Smooth muscle cell (in vitro differentiated cells): ENCODE data around the gene ANKRD23. TPM values are rescaled to one million over a fixed set of nuclear protein-coding genes. Genes with fewer than 3 reads are reported as not detected.

ENCODE experiments used
- DNase-seq: peaks from one replicate; lab custom pipeline; 2025; ENCODE audit not compliant: unreplicated experiment; lab: John Stamatoyannopoulos, UW
- H2AFZ ChIP-seq: fragments of 200-600 bp; sonication (generic); 2 replicates; pipeline ENCODE4 v1.6.0; 2016; ENCODE audit warnings: antibody characterized with exemption, low read depth, mild to moderate bottlenecking
- H3F3A ChIP-seq: fragments of 200-600 bp; sonication (generic); 2 replicates; pipeline ENCODE4 v1.6.0; 2017; ENCODE audit warnings: antibody characterized with exemption, low read depth
- H3K27ac ChIP-seq: fragments of 200-600 bp; sonication (generic); 2 replicates; pipeline ENCODE4 v1.5.1; 2016; ENCODE audit warnings: low read depth, mild to moderate bottlenecking
- H3K27me3 ChIP-seq: fragments of 200-600 bp; sonication (generic); 2 replicates; pipeline ENCODE4 v1.6.1; 2016; ENCODE audit warnings: low read depth, mild to moderate bottlenecking
- H3K36me3 ChIP-seq: fragments of 200-600 bp; sonication (generic); 2 replicates; pipeline ENCODE4 v1.5.1; 2016; ENCODE audit warnings: low read depth
- H3K4me1 ChIP-seq: fragments of 200-600 bp; sonication (generic); 2 replicates; pipeline ENCODE4 v1.5.1; 2016; ENCODE audit warnings: low read depth
- H3K4me2 ChIP-seq: fragments of 200-600 bp; sonication (generic); 2 replicates; pipeline ENCODE4 v1.6.0; 2016; ENCODE audit warnings: mild to moderate bottlenecking
- H3K4me3 ChIP-seq: fragments of 200-600 bp; sonication (generic); 2 replicates; pipeline ENCODE4 v1.5.1; 2016; ENCODE audit warnings: mild to moderate bottlenecking
- H3K79me2 ChIP-seq: fragments of 200-600 bp; sonication (generic); 2 replicates; pipeline ENCODE4 v1.6.0; 2016; ENCODE audit warnings: low read depth, mild to moderate bottlenecking
- H3K9ac ChIP-seq: fragments of 200-600 bp; sonication (generic); 2 replicates; pipeline ENCODE4 v1.6.0; 2016; ENCODE audit warnings: low read depth
- H3K9me3 ChIP-seq: fragments of 200-600 bp; sonication (generic); replicated peaks from 2 replicates; pipeline ENCODE4 v1.5.1; 2016; ENCODE audit warnings: low read depth
- H4K20me1 ChIP-seq: fragments of 200-600 bp; sonication (generic); 2 replicates; pipeline ENCODE4 v1.6.0; 2016; ENCODE audit warnings: low read depth
- WGBS: methylation state at CpG from one replicate; pipeline ENCODE4 v1.1.7; 2016; ENCODE audit warnings: low lambda C conversion rate; 5-methylcytosine and 5-hydroxymethylcytosine counted together
- polyA plus RNA-seq: library from polyadenylated mRNA; unstranded; fragments of >200 nt; fragmentation: Nextera tagmentation; extraction: Ambion mirVana; gene quantifications from 2 replicates; pipeline ENCODE4 v1.2.1, GENCODE V29; 2016
- total RNA-seq: library from RNA; depleted of rRNA; stranded (reverse); fragments of >200 nt; gene quantifications from 2 replicates; pipeline ENCODE4 v1.2.3, GENCODE V29; 2014
- TF ChIP-seq, protein P1 (sequence below): fragments of 200-600 bp; sonication (generic); IDR thresholded peaks from 2 replicates; pipeline ENCODE4 v1.5.1; 2017; ENCODE audit warnings: borderline replicate concordance, mild to moderate bottlenecking, antibody characterized with exemption; ENCODE audit not compliant: insufficient read depth, poor library complexity, severe bottlenecking

The ANKRD23 gene
- total and polyA plus RNA-seq, 2 experiments from 2014 or later: 1.7 to 5.6 TPM

DNA sequence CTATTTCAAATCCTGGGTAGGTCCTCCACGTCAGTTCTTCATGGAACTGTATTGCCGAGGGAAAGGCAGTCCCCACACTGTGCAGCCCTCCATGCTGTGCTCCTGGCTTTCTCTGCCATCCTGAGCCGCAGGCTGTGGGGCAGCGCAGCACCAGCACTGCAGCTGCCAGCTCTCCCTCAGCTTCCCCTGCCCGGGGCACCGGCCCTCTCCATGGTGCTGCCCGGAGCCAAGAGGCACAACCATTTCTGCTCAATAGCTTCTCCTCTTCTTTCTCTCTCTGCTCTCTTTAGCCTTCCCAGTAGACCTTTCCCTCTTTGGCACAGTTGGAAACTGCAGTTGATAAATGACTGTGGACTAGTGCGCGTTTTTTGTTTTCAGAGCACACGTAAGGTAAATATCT lies 12.1 kb downstream of the ANKRD23 start:
- Histone ChIP-seq H3K9ac (no peak overlapping the region), H3K9me3 (no peaks in the 10 kb centered on the region), H3K27ac (no peak overlapping the region), H3K4me2 (no peak overlapping the region), H3K27me3 (no peaks in the 10 kb centered on the region), H3K36me3 (no peaks in the 10 kb centered on the region), H4K20me1 (no peaks in the 10 kb centered on the region), H3K79me2 (no peaks in the 10 kb centered on the region), H3K4me1 (peaks cover 14% of the 10 kb centered on the region), H3K4me3 (no peak overlapping the region), H3F3A (no peaks in the 10 kb centered on the region), H2AFZ (no peak overlapping the region)
- TF ChIP-seq, protein P1, sequence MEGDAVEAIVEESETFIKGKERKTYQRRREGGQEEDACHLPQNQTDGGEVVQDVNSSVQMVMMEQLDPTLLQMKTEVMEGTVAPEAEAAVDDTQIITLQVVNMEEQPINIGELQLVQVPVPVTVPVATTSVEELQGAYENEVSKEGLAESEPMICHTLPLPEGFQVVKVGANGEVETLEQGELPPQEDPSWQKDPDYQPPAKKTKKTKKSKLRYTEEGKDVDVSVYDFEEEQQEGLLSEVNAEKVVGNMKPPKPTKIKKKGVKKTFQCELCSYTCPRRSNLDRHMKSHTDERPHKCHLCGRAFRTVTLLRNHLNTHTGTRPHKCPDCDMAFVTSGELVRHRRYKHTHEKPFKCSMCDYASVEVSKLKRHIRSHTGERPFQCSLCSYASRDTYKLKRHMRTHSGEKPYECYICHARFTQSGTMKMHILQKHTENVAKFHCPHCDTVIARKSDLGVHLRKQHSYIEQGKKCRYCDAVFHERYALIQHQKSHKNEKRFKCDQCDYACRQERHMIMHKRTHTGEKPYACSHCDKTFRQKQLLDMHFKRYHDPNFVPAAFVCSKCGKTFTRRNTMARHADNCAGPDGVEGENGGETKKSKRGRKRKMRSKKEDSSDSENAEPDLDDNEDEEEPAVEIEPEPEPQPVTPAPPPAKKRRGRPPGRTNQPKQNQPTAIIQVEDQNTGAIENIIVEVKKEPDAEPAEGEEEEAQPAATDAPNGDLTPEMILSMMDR: no peak
- 92% methylated on average over 10 of the region's 10 CpGs for WGBS
- DNase-seq: no peak

DNA sequence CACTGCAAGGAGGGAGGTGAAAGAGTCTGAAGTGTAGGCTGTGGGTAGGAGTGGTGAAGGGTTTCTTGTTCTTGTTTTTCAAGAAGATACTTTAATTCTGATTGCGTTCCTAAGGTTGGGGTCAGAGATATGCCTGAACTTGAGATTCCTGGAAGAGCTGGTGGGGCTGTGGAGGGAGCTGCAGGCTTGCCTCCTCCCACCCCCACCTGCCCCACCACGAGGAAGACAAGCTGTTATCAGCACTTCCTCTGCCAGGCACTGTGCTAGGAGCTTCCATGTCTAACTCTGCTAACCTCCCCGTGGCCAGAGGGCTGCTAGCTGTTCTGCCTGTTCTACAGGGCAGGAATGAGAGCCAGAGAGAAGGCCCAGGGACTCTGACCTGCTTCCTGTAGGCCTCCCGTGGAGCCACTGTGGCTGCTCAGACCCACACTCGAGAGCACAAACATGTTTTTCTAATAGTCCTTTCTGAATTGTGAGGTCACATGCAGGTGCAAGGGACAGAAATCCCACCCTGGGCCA lies 13.7 kb downstream of the ANKRD23 start:
- Histone ChIP-seq H3K4me1 (peaks cover 14% of the 10 kb centered on the region), H3K9me3 (no peaks in the 10 kb centered on the region), H3K79me2 (no peaks in the 10 kb centered on the region), H3F3A (no peaks in the 10 kb centered on the region), H3K27me3 (no peaks in the 10 kb centered on the region), H3K4me3 (no peak overlapping the region), H3K9ac (no peak overlapping the region), H2AFZ (no peak overlapping the region), H4K20me1 (no peaks in the 10 kb centered on the region), H3K27ac (no peak overlapping the region), H3K36me3 (no peaks in the 10 kb centered on the region), H3K4me2 (no peak overlapping the region)
- DNase-seq: no peak
- TF ChIP-seq, protein P1: no peak
- 92% methylated on average over 5 of the region's 5 CpGs for WGBS

DNA sequence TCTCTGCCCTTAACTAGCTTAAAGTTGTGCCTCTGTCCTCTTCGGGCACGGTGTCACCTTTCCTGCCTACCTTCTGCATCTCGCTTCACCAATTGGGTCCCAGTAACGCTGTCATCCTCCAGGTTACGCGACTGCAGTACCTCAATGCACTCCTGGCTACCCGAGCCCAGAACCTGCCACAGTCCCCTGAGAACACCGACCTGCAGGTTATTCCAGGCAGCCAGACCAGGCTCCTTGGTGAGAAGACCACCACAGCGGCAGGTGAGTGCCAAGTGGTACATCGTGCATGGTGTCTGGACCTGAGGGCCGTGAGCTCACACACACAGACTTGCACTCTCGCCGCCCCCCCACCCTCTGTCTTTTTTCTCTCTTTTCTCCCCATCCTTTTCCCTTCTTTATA lies 14.9 kb downstream of the ANKRD23 start:
- no peak overlapping the region for H3K4me2 ChIP-seq
- no peaks in the 10 kb centered on the region for H3K27me3 ChIP-seq
- no peak overlapping the region for H3K4me3 ChIP-seq
- WGBS: 98% methylated on average over 13 of the region's 13 CpGs
- TF ChIP-seq, protein P1: no peak
- H3F3A ChIP-seq: no peaks in the 10 kb centered on the region
- no peak overlapping the region for H2AFZ ChIP-seq
- no peak overlapping the region for H3K27ac ChIP-seq
- no peaks in the 10 kb centered on the region for H4K20me1 ChIP-seq
- no peaks in the 10 kb centered on the region for H3K9me3 ChIP-seq
- H3K4me1 ChIP-seq: peaks cover 14% of the 10 kb centered on the region
- no peak overlapping the region for H3K9ac ChIP-seq
- no peaks in the 10 kb centered on the region for H3K36me3 ChIP-seq
- no peaks in the 10 kb centered on the region for H3K79me2 ChIP-seq
- DNase-seq: no peak

DNA sequence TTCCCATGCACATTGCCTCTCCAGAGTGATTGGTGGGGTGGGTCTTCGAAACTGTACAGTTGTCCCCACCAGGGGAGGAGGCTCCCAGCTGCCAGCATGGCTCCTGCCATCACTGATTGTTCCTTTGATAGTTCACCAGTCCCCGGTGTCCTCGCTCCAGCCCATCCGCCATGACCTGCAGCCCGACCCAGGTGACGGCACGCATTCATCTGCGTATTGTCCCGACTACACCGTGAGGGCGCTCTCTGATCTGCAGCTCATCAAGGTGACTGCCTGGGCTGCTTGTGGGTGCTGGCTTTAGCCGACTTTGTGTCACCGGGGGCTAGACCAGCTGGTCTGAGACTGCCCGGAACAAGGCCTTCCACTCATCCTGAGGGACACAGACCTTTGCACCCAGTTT lies 15.4 kb downstream of the ANKRD23 start:
- no peak for DNase-seq
- no peak overlapping the region for H3K4me3 ChIP-seq
- TF ChIP-seq, protein P1: no peak

More for the DNA sequence above, 15.4 kb downstream of the ANKRD23 start:
- peaks cover 13% of the 10 kb centered on the region for H3K4me1 ChIP-seq
- no peak overlapping the region for H3K9ac ChIP-seq
- H2AFZ ChIP-seq: no peak overlapping the region
- no peaks in the 10 kb centered on the region for H3K27me3 ChIP-seq
- H4K20me1 ChIP-seq: no peaks in the 10 kb centered on the region
- H3K4me2 ChIP-seq: no peak overlapping the region
- H3F3A ChIP-seq: no peaks in the 10 kb centered on the region
- no peaks in the 10 kb centered on the region for H3K9me3 ChIP-seq
- 96% methylated on average over 14 of the region's 14 CpGs for WGBS
- no peaks in the 10 kb centered on the region for H3K79me2 ChIP-seq
- no peak overlapping the region for H3K27ac ChIP-seq
- H3K36me3 ChIP-seq: no peaks in the 10 kb centered on the region
